NCI-H524 (cell line): ENCODE results near the gene PPP2R3B.
"Not testable (repeated sequence)": the region's sequence is repeated elsewhere in the genome, so short reads cannot be mapped to it uniquely, and the experiment has no call there.

Experiments used
- DNase-seq, 2 experiments: peaks; one replicate each; lab custom pipeline; 2025; lab: John Stamatoyannopoulos, UW

The PPP2R3B gene

DNA sequence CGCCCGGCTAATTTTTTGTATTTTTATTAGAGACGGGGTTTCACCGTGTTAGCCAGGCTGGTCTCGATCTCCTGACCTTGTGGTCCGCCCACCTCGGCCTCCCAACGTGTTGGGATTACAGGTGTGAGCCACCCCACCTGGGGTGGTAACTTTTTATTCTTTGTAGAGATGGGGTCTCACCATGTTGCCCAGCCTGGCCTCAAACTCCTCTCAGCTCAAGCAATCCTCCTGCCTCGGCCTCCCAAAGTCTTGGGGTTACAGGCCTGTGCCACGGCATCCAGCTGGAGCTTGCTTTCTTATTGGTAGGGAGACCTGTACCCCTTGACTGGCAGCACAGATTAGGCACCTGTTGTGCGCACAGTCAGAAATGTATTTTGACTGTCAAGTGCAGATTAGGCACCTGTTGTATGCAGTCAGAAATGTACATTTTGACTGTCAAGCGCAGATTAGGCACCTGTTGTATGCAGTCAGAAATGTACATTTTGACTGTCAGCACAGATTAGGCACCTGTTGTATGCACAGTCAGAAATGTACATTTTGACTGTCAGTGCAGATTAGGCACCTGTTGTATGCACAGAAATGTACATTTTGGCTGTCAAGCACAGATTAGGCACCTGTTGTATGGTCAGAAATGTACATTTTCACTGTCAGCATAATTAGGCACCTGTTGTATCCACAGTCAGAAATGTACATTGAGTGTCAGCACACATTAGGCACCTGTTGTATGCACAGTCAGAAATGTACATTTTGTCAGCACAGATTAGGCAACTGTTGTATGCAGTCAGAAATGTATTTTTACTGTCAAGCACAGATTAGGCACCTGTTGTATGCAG is 80.7 kb downstream of the PPP2R3B start:
- not testable (repeated sequence) for DNase-seq

DNA sequence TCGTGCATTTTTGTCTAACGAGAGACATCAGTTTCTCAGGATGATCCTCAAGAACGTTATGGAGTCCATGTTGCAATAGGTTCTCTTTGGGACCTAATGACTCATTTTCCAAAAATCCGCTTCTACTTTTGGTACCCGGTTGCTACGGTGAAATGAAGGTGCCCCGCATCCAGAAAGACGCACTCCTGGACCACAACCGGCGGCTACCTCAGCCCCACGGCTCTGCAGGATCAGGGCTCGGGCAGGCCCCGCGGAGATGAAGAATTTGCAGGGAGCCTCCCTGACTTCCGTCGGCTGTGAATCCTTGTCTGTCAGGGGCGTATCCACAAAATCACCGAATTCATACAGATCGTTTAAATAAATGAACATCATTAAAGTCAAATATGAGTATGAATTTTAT is 83.7 kb downstream of the PPP2R3B start:
- DNase-seq, result no peak

DNA sequence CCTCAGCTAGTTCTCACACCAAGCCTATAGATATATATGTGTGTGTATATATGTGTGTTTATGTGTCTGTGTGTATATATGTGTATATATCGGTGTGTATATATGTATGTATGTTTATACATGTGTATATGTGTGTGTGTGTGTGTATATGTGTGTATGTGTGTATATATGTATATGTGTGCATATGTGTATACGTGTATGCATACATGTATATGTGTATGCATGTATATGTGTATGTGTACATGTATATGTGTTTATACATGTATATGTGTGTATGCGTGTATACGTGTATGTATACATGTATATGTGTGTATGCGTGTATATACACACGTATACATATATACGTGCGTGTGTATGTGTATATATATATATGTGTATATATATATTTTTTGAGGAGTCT is 86.4 kb downstream of the PPP2R3B start:
- no peak for DNase-seq

DNA sequence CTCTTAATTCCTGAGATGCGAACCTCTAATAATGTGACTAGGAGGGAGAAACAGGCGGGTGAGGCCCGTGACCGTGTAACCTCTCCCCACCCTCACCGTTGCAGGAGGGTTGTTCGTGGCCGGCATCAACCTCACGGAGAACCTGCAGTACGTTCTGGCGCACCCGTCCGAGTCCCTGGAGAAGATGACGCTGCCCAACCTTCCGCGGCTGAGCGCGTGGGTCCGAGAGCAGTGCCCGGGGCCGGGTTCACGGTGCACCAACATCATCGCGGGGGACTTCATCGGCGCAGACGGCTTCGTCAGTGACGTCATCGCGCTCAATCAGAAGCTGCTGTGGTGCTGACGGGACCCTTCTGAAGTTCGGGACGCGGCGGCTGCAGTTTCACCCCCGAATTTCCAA is 87.7 kb downstream of the PPP2R3B start:
- no peak for DNase-seq

DNA sequence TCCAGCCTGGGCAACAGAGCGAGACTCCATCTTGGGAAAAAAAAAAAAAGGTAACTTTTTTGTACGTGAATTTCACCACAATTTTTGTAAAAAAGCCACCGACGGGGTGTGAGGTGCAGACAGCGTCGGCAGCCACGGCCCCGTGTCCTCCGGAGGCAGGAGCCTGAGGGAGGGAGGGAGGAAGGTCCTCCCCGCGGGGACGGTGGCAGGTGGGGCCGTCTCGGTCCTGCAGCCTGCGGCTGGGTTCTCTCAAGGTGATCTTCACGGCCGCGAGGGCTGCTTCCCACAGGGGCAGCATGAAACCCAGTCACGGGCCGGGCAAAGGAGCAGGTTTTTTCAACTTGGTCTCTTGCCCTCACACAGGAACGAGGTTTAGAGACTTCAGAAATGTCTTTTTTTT is 91.6 kb downstream of the PPP2R3B start:
- no peak for DNase-seq

DNA sequence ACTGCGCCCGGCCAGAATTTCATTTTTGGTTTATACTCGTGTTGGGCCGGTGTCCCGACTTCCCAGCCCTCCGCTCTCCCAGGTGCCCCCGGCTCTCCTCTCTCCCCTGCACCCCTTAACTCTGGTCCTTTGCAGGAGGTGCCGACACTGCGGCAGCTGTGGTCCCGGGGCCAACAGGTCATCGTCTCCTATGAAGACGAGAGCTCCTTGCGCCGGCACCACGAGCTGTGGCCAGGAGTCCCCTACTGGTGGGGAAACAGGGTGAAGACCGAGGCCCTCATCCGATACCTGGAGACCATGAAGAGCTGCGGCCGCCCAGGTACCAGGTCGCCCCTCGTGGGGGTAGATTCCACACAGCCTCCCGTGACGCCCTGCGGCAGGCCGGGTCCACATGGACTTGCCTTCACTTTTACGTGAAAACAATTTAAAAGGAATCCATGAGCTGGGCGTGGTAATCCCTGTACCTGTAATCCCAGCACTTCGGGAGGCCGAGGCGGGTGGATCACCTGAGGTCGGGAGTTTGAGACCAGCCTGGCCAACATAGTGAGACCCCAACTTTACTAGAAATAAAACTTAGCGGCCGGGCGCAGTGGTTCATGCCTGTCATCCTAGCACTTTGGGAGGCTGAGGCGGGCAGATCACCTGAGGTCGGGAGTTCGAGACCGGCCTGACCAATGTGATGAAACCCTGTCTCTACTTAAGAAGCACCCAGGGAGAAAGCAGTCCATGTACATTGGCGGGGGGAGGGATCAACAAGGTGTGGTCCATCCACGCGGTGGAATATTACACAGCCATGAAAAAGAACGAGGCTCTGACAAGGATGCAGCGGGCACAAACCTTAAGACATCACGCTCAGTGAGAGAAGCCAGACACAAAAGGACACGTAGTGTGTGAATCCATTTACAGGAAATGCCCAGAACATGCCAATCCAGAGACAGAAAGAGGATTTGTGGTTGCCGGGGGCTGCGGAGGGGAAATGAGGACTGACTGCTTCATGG is 93.5 kb downstream of the PPP2R3B start:
- DNase-seq, result no peak

DNA sequence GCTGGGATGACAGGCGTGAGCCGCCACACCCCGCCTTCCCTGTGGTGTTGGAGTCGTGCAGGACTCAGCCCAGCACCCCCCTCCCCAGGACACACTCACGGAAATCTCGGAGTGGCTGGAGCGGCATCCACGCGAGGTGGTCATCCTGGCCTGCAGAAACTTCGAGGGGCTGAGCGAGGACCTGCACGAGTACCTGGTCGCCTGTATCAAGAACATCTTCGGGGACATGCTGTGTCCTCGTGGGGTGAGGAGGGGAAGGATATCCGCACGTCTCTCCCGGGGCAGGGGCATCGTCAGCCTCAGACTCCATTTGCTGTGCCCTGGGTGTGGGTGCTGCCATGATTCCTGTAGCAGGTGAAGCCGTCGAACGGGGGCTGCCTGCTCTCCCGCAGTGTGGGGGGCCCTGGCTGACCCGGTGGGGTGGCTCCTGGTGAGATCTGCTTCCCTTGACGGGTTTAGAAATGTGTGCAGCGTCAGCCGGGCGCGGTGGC is 95.3 kb downstream of the PPP2R3B start:
- no peak for DNase-seq

DNA sequence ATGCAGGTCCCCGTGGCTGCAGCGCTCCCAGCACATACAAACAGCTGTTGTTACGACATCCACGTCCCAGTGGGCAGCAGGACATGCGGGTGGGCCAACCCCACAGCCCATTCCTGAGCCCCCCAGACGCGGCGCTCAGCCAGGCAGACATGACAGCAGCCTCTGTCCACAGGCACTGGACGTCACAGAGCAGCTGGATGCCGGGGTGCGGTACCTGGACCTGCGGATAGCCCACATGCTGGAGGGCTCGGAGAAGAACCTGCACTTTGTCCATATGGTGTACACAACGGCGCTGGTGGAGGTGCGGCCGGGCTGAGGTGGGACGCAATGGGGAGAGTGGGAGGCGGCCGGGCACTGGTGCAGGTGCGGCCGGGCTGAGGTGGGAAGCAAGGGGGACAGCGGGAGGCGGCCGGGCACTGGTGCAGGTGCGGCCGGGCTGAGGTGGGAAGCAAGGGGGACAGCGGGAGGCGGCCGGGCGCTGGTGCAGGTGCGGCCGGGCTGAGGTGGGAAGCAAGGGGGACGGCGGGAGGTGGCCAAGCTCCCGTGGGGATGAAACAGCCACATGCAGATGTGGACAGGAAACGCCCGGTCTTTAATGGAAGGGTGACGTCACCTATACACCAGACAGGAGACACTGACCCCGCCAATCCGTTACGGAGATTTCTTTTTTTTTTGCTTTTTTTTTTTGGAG is 96.1 kb downstream of the PPP2R3B start:
- no peak for DNase-seq

DNA sequence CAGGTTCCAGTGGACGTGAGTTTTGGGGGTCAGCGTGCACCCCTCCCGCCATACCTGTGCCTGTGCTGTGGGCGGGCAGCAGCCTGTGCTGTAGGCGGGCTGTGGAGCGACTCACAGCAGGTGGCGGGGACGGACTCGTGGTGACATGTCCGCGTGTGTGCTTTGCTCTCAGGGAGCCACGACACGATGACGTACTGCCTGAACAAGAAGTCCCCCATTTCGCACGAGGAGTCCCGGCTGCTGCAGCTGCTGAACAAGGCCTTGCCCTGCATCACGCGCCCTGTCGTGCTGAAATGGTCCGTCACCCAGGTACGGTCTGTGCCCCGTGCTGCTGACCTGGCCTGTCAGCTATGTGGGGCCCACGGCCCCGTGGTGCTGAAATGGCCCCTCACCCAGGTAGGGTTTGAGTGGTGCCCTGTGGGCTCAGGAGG is 98.1 kb downstream of the PPP2R3B start:
- no peak for DNase-seq

DNA sequence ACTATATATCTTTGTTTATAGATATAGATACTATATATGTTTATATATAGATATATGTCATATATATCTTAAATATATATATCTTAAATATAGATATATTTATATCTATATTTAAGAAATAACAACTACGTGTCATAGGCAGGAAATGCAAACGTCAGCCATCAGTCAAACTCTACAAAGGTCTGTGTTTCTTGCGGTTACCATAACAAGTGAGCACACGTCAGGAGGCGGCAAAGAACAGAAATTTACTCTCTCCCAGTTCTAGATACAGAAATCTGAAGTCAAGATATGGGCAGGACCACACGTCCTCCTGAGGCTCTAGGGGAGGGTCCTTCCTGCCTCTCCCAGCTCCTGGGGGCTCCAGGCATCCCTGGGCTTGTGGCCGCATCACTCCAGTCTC is 99.0 kb downstream of the PPP2R3B start:
- no peak for DNase-seq

DNA sequence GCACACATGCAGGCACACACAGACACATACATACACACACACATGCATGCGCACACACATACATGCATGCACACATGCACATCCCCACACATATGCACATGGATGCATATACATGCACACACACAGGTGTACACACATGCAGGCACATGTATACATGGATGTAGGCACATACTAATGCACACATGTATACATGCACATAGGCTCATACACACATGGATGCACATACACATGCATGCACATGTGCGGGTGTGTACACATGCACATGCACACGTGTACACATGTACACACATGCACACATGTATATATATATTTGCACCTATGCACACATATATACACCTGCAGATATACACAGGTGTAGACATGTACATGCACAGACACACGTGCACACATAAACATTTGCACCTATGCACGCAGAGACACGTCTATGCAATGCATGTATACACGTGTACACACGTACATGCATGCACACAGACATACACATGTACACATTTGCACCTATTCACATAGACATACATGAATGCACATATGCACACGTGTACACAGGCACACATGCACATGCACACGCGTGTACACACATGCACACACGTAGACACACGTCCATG is 101.5 kb downstream of the PPP2R3B start:
- no peak for DNase-seq
